Measurements from ENCODE around the gene KATNB1. TPM values are rescaled to one million over a fixed set of nuclear protein-coding genes. Genes with fewer than 3 reads are reported as not detected.
"Not testable (repeated sequence)": the region's sequence is repeated elsewhere in the genome, so short reads cannot be mapped to it uniquely, and the experiment has no call there.

Gene KATNB1
- total RNA-seq, 1 donor from 2014 or later = 8.4 TPM

GRCh38 chr16:57743886-57744641, 8.5 kb downstream of the KATNB1 start:
- no peak for DNase-seq (ENCODE audit: low spot score)

GRCh38 chr16:57744642-57744903, 9.0 kb downstream of the KATNB1 start:
- DNase-seq (ENCODE audit: low spot score) = no peak

GRCh38 chr16:57745768-57746167, 10.2 kb downstream of the KATNB1 start:
- DNase-seq (ENCODE audit: low spot score) = no peak

GRCh38 chr16:57746316-57746715, 10.7 kb downstream of the KATNB1 start:
- not testable (repeated sequence) for DNase-seq (ENCODE audit: low spot score)

GRCh38 chr16:57747091-57747490, 11.5 kb downstream of the KATNB1 start:
- DNase-seq (ENCODE audit: low spot score) = no peak

- no peak for DNase-seq (ENCODE audit: low spot score)
Measured at GRCh38 chr16:57747496-57747895, 11.9 kb downstream of the KATNB1 start.

GRCh38 chr16:57747996-57748395, 12.4 kb downstream of the KATNB1 start:
- DNase-seq (ENCODE audit: low spot score) = no peak

GRCh38 chr16:57748596-57748995, 13.0 kb downstream of the KATNB1 start:
- no peak for DNase-seq (ENCODE audit: low spot score)

- no peak for DNase-seq (ENCODE audit: low spot score)
Measured at GRCh38 chr16:57749101-57749692, 13.6 kb downstream of the KATNB1 start.

- no peak for DNase-seq (ENCODE audit: low spot score)
Measured at GRCh38 chr16:57749856-57750452, 14.4 kb downstream of the KATNB1 start.

- no peak for DNase-seq (ENCODE audit: low spot score)
Measured at GRCh38 chr16:57750796-57751538, 15.4 kb downstream of the KATNB1 start.

- no peak for DNase-seq (ENCODE audit: low spot score)
Measured at GRCh38 chr16:57751539-57752202, 16.1 kb downstream of the KATNB1 start.

GRCh38 chr16:57752203-57752580, 16.6 kb downstream of the KATNB1 start:
- DNase-seq (ENCODE audit: low spot score) = no peak

GRCh38 chr16:57752581-57753447, 17.2 kb downstream of the KATNB1 start:
- no peak for DNase-seq (ENCODE audit: low spot score)

GRCh38 chr16:57753448-57754353, 18.1 kb downstream of the KATNB1 start:
- DNase-seq (ENCODE audit: low spot score) = no peak

GRCh38 chr16:57754354-57755060, 18.9 kb downstream of the KATNB1 start:
- DNase-seq (ENCODE audit: low spot score) = peak; percentile 34

GRCh38 chr16:57755061-57755684, 19.6 kb downstream of the KATNB1 start:
- DNase-seq (ENCODE audit: low spot score) = no peak

- DNase-seq (ENCODE audit: low spot score) = no peak
Measured at GRCh38 chr16:57755726-57756423, 20.3 kb downstream of the KATNB1 start.

Measured in umbilical cord (tissue), 2 donors.